TTC549 (cell line): ENCODE measurements around the gene LACTBL1.
"Not testable (repeated sequence)": the region's sequence is repeated elsewhere in the genome, so short reads cannot be mapped to it uniquely, and the experiment has no call there.

Experiments used
- FAIRE-seq: peaks from 2 replicates; lab custom pipeline; 2012; peaks lifted over from hg19 to GRCh38; lab: Jason Lieb, UNC

LACTBL1 gene

GRCh38 chr1:22976127-22976460, 3.4 kb upstream of the LACTBL1 start:
- no peak for FAIRE-seq

GRCh38 chr1:22975694-22976093, 3.0 kb upstream of the LACTBL1 start:
- no peak for FAIRE-seq

GRCh38 chr1:22971611-22972405, 858 bp downstream of the LACTBL1 start:
- no peak for FAIRE-seq

GRCh38 chr1:22971161-22971560, 1.5 kb downstream of the LACTBL1 start:
- no peak for FAIRE-seq

- FAIRE-seq: no peak
Measured at GRCh38 chr1:22970096-22970495, 2.6 kb downstream of the LACTBL1 start.

GRCh38 chr1:22969304-22969709, 3.4 kb downstream of the LACTBL1 start:
- no peak for FAIRE-seq

- no peak for FAIRE-seq
Measured at GRCh38 chr1:22967833-22968232, 4.8 kb downstream of the LACTBL1 start.

- FAIRE-seq: no peak
Measured at GRCh38 chr1:22966309-22966708, 6.4 kb downstream of the LACTBL1 start.

- FAIRE-seq: no peak
Measured at GRCh38 chr1:22963044-22963677, 9.5 kb downstream of the LACTBL1 start.

GRCh38 chr1:22962558-22962957, 10.1 kb downstream of the LACTBL1 start:
- FAIRE-seq: no peak

- no peak for FAIRE-seq
Measured at GRCh38 chr1:22959545-22960360, 12.9 kb downstream of the LACTBL1 start.

GRCh38 chr1:22958556-22958955, 14.1 kb downstream of the LACTBL1 start:
- FAIRE-seq: no peak

- FAIRE-seq: no peak
Measured at GRCh38 chr1:22957066-22957465, 15.6 kb downstream of the LACTBL1 start.

- FAIRE-seq: no peak
Measured at GRCh38 chr1:22955146-22955545, 17.5 kb downstream of the LACTBL1 start.

- FAIRE-seq: no peak
Measured at GRCh38 chr1:22953740-22954141, 18.9 kb downstream of the LACTBL1 start.

GRCh38 chr1:22953057-22953739, 19.5 kb downstream of the LACTBL1 start:
- no peak for FAIRE-seq

GRCh38 chr1:22952694-22953056, 20.0 kb downstream of the LACTBL1 start:
- no peak for FAIRE-seq

- no peak for FAIRE-seq
Measured at GRCh38 chr1:22951796-22952195, 20.9 kb downstream of the LACTBL1 start.

GRCh38 chr1:22949822-22950331, 22.8 kb downstream of the LACTBL1 start:
- FAIRE-seq: no peak

GRCh38 chr1:22945171-22945570, 27.5 kb downstream of the LACTBL1 start:
- FAIRE-seq: not testable (repeated sequence)

- FAIRE-seq: no peak
Measured at GRCh38 chr1:22944346-22945055, 28.2 kb downstream of the LACTBL1 start.

- no peak for FAIRE-seq
Measured at GRCh38 chr1:22941257-22941656, 31.4 kb downstream of the LACTBL1 start.
